Activated naive CD8-positive, alpha-beta T cell treated with anti-CD3 and anti-CD28 coated beads, Interleukin-2, amount 50 U/mL, for 24 hours (primary cell): ENCODE results near the gene RNF115.

Experiments used
- ATAC-seq: fragments of 150-1000 bp; cut with Tn5 transposase; one replicate; pipeline ENCODE4 v1.10.0; 2021
- DNase-seq: peaks from one replicate; pipeline ENCODE4 v3.0.0; 2021
- H3K27ac Mint-ChIP-seq: one replicate; pipeline ENCODE4 v1.8.0; 2021; ENCODE audit warnings: mild to moderate bottlenecking, mixed read lengths
- H3K27me3 Mint-ChIP-seq: one replicate; pipeline ENCODE4 v1.8.0; 2021; ENCODE audit warnings: mixed read lengths
- H3K36me3 Mint-ChIP-seq: one replicate; pipeline ENCODE4 v1.8.0; 2021; ENCODE audit warnings: low read depth, mixed read lengths
- H3K4me1 Mint-ChIP-seq: one replicate; pipeline ENCODE4 v1.8.0; 2021; ENCODE audit warnings: mixed read lengths
- H3K4me3 Mint-ChIP-seq: one replicate; pipeline ENCODE4 v1.8.0; 2021; ENCODE audit warnings: mild to moderate bottlenecking, moderate library complexity, mixed read lengths
- H3K9me3 Mint-ChIP-seq: one replicate; pipeline ENCODE4 v1.8.0; 2021; ENCODE audit warnings: mixed read lengths

The RNF115 gene

GRCh38 chr1:145692785-145693443 lies 131.0 kb downstream of the RNF115 start:
- Mint-ChIP-seq H3K27me3 (no peaks in the 10 kb centered on the region), H3K27ac (no peak overlapping the region), H3K4me3 (no peak overlapping the region), H3K4me1 (peaks cover 31% of the 10 kb centered on the region), H3K36me3 (peaks cover 3% of the 10 kb centered on the region), H3K9me3 (no peaks in the 10 kb centered on the region)
- DNase-seq (no peak), ATAC-seq (no peak)

GRCh38 chr1:145690587-145691558 lies 133.0 kb downstream of the RNF115 start:
- ATAC-seq (peak; percentile 99), DNase-seq (peak; percentile 31)
- peaks cover 31% of the 10 kb centered on the region for H3K4me1 Mint-ChIP-seq
- H3K27me3 Mint-ChIP-seq, result no peaks in the 10 kb centered on the region
- peak overlapping the region; percentile 8 for H3K4me3 Mint-ChIP-seq
- H3K27ac Mint-ChIP-seq, result peak overlapping the region; percentile 67
- H3K9me3 Mint-ChIP-seq, result no peaks in the 10 kb centered on the region
- H3K36me3 Mint-ChIP-seq, result peaks cover 3% of the 10 kb centered on the region

- H3K36me3 Mint-ChIP-seq, result peaks cover 3% of the 10 kb centered on the region
- H3K27ac Mint-ChIP-seq, result peak overlapping the region; percentile 67
- ATAC-seq, result no peak
- no peak for DNase-seq
- no peaks in the 10 kb centered on the region for H3K9me3 Mint-ChIP-seq
- no peak overlapping the region for H3K4me3 Mint-ChIP-seq
- H3K27me3 Mint-ChIP-seq, result no peaks in the 10 kb centered on the region
- peaks cover 31% of the 10 kb centered on the region for H3K4me1 Mint-ChIP-seq
Measured at GRCh38 chr1:145689922-145690321, 134.0 kb downstream of the RNF115 start.

- Mint-ChIP-seq H3K27ac (no peak overlapping the region), H3K4me3 (no peak overlapping the region), H3K4me1 (peaks cover 31% of the 10 kb centered on the region), H3K27me3 (no peaks in the 10 kb centered on the region), H3K9me3 (no peaks in the 10 kb centered on the region), H3K36me3 (peaks cover 3% of the 10 kb centered on the region)
- DNase-seq (no peak), ATAC-seq (no peak)
Measured at GRCh38 chr1:145688924-145689323, 135.0 kb downstream of the RNF115 start.
